Measurements from ENCODE around the gene EXOC4.

EXOC4 gene

DNA sequence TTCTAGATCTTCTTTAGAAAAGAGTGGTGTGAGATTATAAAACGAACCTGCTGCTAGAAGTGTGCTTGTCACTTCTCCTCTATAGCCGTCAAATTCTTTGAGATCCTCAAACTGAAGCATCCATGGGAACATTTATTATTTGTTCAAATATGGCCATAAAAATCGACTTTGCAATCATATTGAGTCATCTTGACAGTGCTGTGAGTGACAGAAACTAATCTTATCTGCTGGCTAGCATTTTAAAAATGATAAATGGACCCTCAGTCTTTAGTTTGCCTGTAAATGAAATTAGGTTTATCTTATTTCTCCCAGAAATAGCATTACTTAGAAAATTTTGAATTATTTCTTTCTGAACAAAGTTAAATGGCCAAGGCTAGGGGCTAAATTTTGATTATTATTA is 290.8 kb downstream of the EXOC4 start:
- no peak for DNase-seq

DNA sequence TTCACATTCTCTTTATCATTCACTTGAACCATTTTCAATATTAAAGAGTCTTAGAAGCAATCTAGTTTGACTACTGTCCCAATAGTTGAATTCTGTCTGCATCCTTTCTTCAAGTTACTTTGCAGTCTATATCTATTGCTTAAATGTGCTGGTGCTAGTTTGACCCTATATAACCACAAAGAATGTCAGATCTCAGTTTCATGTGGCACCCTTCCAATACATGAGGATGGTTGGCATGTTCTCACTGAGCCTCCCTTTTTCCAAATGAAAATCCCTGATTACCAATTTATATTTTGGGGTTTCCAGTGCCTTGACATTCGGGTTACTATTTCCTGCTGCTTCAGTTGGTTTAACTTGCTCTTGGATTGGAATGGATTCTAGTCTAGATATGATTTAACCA is 292.7 kb downstream of the EXOC4 start:
- DNase-seq, result no peak

DNA sequence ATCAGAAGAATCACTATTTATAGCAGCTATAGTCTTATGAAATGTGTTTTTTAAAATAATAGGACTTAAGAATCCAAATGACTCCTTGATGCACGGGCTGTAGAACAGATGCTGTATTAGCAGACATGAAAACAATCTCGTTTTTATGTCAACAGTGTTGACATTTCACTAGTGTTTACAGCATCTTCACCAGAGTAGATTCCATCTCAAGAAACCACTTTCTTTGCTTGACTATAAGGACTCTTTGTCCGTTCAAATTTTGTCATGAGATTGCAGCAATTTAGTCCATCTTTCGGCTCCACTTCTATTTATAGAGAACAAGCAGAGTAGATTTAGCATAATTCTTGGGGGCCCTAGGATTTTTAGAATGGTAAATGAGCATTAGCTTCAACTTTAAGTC is 295.1 kb downstream of the EXOC4 start:
- no peak for DNase-seq

DNA sequence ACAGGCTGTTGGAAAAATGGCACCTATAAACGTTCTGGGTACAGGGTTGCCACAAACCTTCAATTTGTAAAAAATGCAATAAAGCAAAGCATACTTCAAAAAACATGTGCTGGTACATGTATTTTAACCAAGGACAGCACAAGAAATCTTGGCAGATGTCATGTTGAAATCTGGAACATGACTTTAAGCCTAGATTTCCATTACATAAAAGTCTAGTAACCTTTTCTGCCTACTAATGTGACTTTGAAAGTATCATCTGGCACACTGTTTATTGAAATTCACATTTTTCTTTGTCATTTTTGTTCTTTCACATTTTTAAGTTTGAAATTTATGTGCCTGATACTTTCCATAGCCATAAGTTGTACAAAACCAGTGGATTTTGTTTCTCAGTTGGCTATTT is 296.8 kb downstream of the EXOC4 start:
- no peak for DNase-seq

DNA sequence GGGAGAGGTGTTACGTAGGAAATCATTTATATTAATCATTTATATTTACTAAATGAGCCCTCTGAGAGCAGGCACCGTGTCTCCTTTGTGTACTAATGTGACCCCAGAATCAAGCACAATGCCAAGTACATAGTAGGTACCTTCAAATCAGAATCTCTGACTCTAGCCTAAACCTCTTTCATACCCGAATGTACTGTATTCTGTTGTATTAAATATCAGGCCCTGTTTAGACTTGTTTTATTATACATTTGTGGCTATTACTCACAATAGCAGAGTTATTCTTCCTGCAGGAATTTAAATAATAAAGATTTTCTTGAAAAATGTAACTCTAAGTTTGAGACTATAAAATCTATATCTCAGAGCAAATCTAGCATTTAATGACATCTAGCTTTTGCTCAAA is 297.3 kb downstream of the EXOC4 start:
- DNase-seq, result no peak

DNA sequence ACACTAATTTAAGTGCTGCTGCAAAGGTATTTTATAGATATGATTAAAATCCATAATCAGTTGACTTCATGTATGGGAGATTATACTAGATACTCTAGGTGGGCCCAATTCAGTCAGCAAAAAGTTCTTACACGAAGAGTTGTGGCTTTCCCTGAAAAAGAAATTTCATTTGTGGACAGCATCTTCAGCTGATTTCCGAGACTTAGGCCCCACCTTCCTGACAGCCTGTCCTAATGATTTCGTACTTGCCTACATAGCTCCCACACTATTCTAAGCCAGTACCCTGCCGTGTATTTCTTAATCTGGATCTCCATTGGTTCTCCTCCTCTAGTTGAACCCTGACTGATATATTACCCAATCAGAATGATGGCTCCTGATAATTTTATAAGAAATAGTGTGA is 297.9 kb downstream of the EXOC4 start:
- no peak for DNase-seq

DNA sequence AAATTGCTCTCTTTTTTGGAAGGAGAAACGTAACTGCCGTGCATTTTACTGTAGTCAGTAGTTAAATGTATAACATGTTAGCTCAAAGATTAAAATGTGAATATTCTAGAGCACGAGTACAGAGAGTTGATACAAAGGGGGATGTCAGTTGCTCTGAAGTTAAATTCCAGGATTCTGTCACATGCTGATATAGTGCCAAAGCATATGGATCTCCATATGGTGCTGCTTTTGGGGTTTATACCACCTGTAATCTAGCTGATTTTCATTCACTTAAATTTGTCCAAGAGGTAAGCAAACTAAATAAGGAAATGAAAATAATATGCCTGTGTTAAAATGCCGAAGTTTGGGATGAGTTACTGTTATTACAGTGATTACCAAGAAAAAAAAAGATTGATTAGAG is 298.6 kb downstream of the EXOC4 start:
- DNase-seq, result no peak

- no peak for DNase-seq
Measured at GRCh38 chr7:133552079-133552478, 299.2 kb downstream of the EXOC4 start.

DNA sequence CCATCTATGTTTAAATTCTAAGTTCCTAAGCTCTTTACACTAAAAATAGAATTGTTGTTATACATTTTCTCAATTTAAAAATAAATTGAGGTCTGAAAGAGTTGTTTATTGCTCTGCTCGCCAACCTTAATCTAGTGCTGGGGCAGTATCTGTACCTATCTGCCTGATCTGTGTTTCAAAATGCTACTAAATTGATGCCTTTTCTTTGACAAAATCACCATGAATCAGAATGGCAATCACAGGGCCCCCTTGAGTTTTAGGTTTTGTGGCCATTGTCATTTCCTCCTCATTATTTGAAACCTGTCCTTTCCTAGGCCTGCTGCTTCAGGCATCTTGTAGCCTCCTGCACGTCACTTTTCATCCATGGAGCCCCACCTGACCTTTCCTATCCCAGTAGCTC is 301.5 kb downstream of the EXOC4 start:
- DNase-seq, result no peak

- DNase-seq, result no peak
Measured at GRCh38 chr7:133556048-133556447, 303.2 kb downstream of the EXOC4 start.

DNA sequence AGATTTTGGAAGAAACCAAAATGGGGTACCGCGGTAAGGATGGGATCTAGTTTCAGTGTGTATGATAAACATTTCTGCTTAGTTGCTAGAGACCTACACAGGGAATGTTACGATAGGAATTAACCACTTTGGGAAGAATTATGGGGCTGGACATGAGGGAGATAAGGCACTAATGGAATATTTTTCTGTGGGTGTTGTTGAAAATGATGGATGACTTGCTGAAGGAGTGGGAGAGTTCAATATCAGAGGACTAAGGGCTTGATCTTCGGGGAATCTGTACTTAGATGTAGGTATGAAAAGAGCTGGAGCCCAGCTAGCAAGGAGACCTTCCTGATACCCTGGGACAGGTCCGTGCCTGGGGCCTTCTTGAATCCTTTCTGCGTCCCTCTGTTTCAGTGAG is 303.7 kb downstream of the EXOC4 start:
- no peak for DNase-seq

DNA sequence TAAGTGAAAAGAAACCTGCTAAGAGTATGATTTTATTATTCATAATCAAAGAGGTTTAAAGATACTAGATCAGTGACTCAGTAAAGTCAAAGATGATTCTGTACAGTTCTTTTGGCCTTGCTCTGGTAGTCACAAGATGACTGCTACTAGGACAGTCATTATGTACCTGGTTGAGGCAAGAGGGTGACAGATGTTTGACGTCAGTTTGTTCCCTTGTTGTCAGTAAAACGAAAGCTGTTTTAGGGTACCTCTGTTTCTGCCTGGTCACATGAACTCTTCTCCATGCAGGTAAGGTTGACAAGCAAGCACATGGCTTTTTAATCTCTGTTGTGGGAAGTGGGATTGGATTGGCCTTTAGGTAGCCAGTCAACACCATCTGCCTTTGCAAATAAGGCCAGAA is 308.0 kb downstream of the EXOC4 start:
- DNase-seq, result no peak

DNA sequence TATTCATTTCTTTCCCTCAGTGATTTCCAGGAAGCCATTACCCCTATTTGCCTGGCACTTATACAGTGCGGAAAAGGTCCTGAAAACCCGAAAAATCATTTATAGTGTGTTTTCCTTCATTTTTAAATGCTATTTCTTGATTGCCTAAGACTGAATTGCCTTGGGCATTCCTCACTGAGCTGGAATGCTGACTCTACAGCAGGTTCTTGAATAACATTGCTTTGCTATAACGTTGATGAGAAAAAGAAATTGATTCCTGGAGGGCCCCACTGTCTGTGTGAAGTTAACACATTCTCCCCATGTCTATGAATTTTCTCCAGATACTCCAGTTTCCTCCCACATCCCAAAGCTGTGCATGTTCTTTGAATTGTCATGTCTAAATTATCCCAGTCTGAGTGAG is 308.5 kb downstream of the EXOC4 start:
- DNase-seq, result no peak

DNA sequence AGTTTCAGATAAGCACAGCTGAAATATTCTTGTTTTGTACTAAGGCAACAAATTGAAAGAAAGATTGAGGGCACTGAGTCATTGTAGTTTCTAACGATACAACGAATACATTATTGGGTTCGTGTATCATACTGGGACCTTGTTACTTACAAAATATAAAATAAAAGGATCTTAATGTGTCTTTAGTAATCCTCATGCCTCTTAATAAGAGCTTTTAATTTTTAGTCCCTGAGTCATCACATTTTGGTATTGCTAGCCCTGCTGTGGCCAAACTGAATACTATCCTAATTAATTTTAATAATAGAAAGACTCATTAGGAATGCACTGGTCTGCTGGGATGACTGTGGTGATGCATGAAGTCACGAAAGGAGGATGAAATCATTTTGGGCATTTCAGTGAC is 309.7 kb downstream of the EXOC4 start:
- DNase-seq, result no peak

GRCh38 chr7:133563251-133563650 is 310.4 kb downstream of the EXOC4 start:
- no peak for DNase-seq

- no peak for DNase-seq
Measured at GRCh38 chr7:133564484-133564883, 311.6 kb downstream of the EXOC4 start.

- no peak for DNase-seq
Measured at GRCh38 chr7:133568544-133568943, 315.7 kb downstream of the EXOC4 start.

GRCh38 chr7:133570321-133570720 is 317.4 kb downstream of the EXOC4 start:
- DNase-seq, result no peak

GRCh38 chr7:133571076-133571475 is 318.2 kb downstream of the EXOC4 start:
- no peak for DNase-seq

DNA sequence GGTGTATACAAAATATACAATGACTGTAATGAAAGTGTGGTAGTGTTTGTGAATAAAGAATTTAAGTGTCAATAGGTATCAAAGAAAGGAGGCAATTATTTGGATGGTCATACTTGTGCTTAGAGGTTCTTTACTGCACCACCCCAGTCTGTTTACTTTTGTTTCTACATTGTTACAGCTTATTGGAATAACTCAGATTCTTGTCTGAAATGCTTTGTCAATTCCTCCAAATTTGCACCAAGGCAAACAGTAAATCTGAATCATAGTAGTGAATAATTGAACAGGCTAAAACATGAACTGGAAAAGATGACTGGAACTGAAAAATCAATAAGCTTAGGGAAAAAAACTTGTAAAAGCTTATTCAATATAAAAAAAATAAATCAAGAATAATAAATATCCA is 319.2 kb downstream of the EXOC4 start:
- no peak for DNase-seq

DNA sequence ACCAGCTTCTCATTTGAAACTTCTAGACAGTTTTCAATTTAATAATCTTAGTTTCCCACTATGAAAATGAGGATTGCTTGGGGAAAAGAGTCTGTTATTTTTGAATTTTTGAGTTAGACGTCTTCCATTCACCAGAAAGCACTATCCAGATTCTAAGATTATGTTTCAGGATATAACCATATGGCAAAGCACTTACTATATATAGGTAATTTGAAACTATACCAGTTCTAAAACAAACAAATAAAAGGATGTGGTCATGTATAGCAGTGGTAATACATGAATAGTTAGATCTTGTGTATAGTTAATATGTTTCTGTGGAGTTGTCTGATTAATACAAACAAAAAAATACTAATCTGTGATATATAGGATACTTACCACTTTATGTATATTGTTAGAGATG is 320.0 kb downstream of the EXOC4 start:
- DNase-seq, result no peak

- no peak for DNase-seq
Measured at GRCh38 chr7:133573554-133574265, 320.8 kb downstream of the EXOC4 start.

DNA sequence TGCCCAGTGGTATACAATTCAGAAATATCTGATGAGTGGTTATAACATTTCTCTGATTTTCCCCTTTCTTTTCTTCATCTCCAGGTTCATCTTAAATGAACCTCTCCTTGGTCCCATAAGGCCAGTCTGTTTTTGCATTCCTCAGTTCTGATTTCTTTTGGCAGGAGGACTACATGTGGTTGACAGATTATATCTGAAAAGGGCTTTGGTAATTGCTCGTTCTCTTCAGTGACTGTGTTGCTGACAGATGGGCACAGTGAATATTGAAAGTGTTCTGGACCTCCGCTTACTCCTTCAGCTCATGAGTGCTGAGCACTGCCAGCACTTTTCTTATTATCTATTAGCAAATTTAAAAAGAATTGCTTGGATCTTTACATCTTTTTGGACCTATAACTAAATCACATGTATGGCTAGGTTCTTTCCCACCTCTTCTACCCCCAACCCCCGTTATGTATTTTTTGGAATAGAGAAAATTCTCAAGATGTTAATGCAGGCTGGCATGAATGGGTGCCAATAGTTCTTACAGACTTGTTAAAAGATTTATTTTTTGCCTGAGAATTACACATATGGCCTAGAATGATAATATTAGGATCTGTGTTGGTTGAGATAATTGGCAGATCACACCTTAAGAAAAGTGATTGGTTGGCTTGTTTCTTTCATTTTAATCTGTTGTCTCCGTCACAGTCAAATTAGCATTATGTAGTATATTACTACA is 323.0 kb downstream of the EXOC4 start:
- DNase-seq, result no peak

DNA sequence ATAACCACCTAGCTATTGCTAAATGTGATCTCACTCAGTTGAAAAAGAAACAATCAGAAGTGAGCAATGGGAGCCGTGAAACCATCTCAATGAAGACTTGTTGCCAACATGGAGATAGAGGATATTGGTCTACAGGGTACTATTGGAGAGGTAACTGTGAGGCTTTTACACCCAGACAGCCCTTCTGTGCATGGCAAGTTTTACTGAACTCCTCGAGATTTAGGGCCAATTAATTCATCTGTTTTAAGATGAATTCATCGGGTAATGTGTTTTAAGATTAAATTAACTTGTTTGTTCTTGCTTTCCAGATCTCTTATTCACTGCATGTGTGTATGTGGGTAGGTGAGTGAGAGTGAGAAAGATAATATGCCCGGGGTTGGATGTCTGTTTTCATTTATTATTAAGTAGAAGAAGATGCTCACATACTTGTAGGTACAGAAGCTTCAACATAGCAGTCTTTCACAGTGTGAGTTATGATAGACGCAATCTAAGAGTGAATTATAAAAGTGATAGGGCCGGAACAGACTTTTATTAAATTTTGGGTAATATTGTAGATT is 323.8 kb downstream of the EXOC4 start:
- no peak for DNase-seq

Data from amniotic stem cell (primary cell).